GM23338 (cell line): ENCODE measurements around the gene OTOG. TPM values are rescaled to one million over a fixed set of nuclear protein-coding genes. Genes with fewer than 3 reads are reported as not detected.

Experiments
- ATAC-seq: fragments of 200-7000 bp; cut with Tn5 transposase; 3 replicates; pipeline ENCODE4 v1.9.1; 2020
- DNase-seq: peaks from one replicate; pipeline ENCODE4 v3.0.0-alpha.2; 2015; ENCODE audit warnings: low spot score
- H2AFZ ChIP-seq: fragments of 200-600 bp; sonication (generic); 2 replicates; pipeline ENCODE4 v1.8.0; 2016; ENCODE audit warnings: antibody characterized with exemption, mild to moderate bottlenecking, moderate library complexity
- H3F3A ChIP-seq: fragments of 200-600 bp; sonication (generic); replicated peaks from 2 replicates; pipeline ENCODE4 v1.8.0; 2017; ENCODE audit warnings: antibody characterized with exemption, mixed run types, low read depth
- H3K27ac ChIP-seq: fragments of 200-600 bp; sonication (generic); 2 replicates; pipeline ENCODE4 v1.6.1; 2016; ENCODE audit warnings: low read depth
- H3K27me3 ChIP-seq: fragments of 200-600 bp; sonication (generic); 2 replicates; pipeline ENCODE4 v1.8.0; 2016; ENCODE audit warnings: mild to moderate bottlenecking, mixed run types, moderate library complexity; ENCODE audit not compliant: insufficient read depth
- H3K36me3 ChIP-seq: fragments of 200-600 bp; sonication (generic); 2 replicates; pipeline ENCODE4 v1.8.0; 2016; ENCODE audit warnings: mild to moderate bottlenecking; ENCODE audit not compliant: insufficient read depth
- H3K4me1 ChIP-seq: fragments of 200-600 bp; sonication (generic); 2 replicates; pipeline ENCODE4 v1.8.0; 2016; ENCODE audit warnings: mild to moderate bottlenecking, moderate library complexity; ENCODE audit not compliant: insufficient read depth
- H3K4me2 ChIP-seq: fragments of 200-600 bp; sonication (generic); 2 replicates; pipeline ENCODE4 v1.7.1; 2017; ENCODE audit warnings: mixed run types
- H3K4me3 ChIP-seq: fragments of 200-600 bp; sonication (generic); 2 replicates; pipeline ENCODE4 v1.6.1; 2016; ENCODE audit warnings: mixed run types
- H3K79me2 ChIP-seq: fragments of 200-600 bp; sonication (generic); replicated peaks from 2 replicates; pipeline ENCODE4 v1.8.0; 2017; ENCODE audit warnings: mild to moderate bottlenecking; ENCODE audit not compliant: insufficient read depth
- H3K9me2 ChIP-seq: fragments of 200-600 bp; sonication (generic); 2 replicates; pipeline ENCODE4 v1.8.0; 2017; ENCODE audit not compliant: insufficient read depth
- H4K20me1 ChIP-seq: fragments of 200-600 bp; sonication (generic); replicated peaks from 2 replicates; pipeline ENCODE4 v1.8.0; 2017; ENCODE audit warnings: mild to moderate bottlenecking; ENCODE audit not compliant: insufficient read depth
- H3K27ac Mint-ChIP-seq: 2 replicates; pipeline ENCODE4 v1.8.0; 2020; ENCODE audit warnings: inconsistent platforms, mild to moderate bottlenecking, moderate library complexity, mixed read lengths
- H3K27me3 Mint-ChIP-seq: 3 replicates; pipeline ENCODE4 v1.8.0; 2022; ENCODE audit warnings: low read depth, mild to moderate bottlenecking, moderate library complexity, mixed read lengths, inconsistent platforms; ENCODE audit not compliant: insufficient read depth, poor library complexity
- H3K36me3 Mint-ChIP-seq: 3 replicates; pipeline ENCODE4 v1.8.0; 2021; ENCODE audit warnings: low read depth, mild to moderate bottlenecking, inconsistent platforms, moderate library complexity, mixed read lengths
- H3K4me1 Mint-ChIP-seq: 3 replicates; pipeline ENCODE4 v1.8.0; 2020; ENCODE audit warnings: mild to moderate bottlenecking, inconsistent platforms, mixed read lengths
- H3K4me3 Mint-ChIP-seq: 3 replicates; pipeline ENCODE4 v1.8.0; 2021; ENCODE audit warnings: moderate library complexity, mild to moderate bottlenecking, inconsistent platforms, mixed read lengths
- H3K9me3 Mint-ChIP-seq: 3 replicates; pipeline ENCODE4 v1.8.0; 2020; ENCODE audit warnings: moderate library complexity, mild to moderate bottlenecking, inconsistent platforms, mixed read lengths
- CREB1 ChIP-seq: fragments of 250-450 bp; sonication (Bioruptor Pico); IDR thresholded peaks from 2 replicates; pipeline ENCODE4 v1.5.0; 2020; ENCODE audit warnings: low read depth, mild to moderate bottlenecking, moderate library complexity
- EZH2 ChIP-seq: fragments of 200-600 bp; sonication (generic); IDR thresholded peaks from one replicate; pipeline ENCODE4 v1.8.0; 2017; ENCODE audit warnings: antibody characterized with exemption, mild to moderate bottlenecking, low read depth; ENCODE audit not compliant: unreplicated experiment
- EZH2phosphoT487 ChIP-seq: fragments of 200-600 bp; sonication (generic); IDR thresholded peaks from one replicate; pipeline ENCODE4 v1.8.1; 2018; ENCODE audit warnings: antibody characterized with exemption; ENCODE audit not compliant: unreplicated experiment
- JUNB ChIP-seq: IDR thresholded peaks from one replicate; pipeline ENCODE4 v1.6.1; 2016; ENCODE audit warnings: antibody characterized with exemption; ENCODE audit not compliant: unreplicated experiment
- NANOG ChIP-seq: IDR thresholded peaks from 2 replicates; pipeline ENCODE4 v1.6.1; 2016; ENCODE audit warnings: antibody characterized with exemption, borderline replicate concordance
- POLR2AphosphoS5 ChIP-seq: IDR thresholded peaks from 2 replicates; pipeline ENCODE4 v1.6.1; 2016; ENCODE audit warnings: antibody characterized with exemption, low read depth
- STAT1 ChIP-seq: IDR thresholded peaks from one replicate; pipeline ENCODE4 v1.6.1; 2016; ENCODE audit warnings: antibody characterized with exemption; ENCODE audit not compliant: unreplicated experiment
- ZNF114 ChIP-seq: fragments of 250-450 bp; sonication (Bioruptor Pico); IDR thresholded peaks from 2 replicates; pipeline ENCODE4 v1.5.0; 2020; ENCODE audit warnings: mild to moderate bottlenecking, moderate library complexity
- ZNF331 ChIP-seq: fragments of 250-450 bp; sonication (Bioruptor Pico); IDR thresholded peaks from 2 replicates; pipeline ENCODE4 v1.5.0; 2020; ENCODE audit warnings: low read depth, mild to moderate bottlenecking, moderate library complexity
- polyA plus RNA-seq: library from polyadenylated mRNA; unstranded; fragments of >200 nt; fragmentation: Nextera tagmentation; extraction: Ambion mirVana; gene quantifications from 2 replicates; pipeline ENCODE4 v1.2.1, GENCODE V29; 2016
- total RNA-seq: library from RNA; depleted of rRNA; stranded (reverse); fragments of >200 nt; shearing (Covaris generic); gene quantifications from 2 replicates; pipeline ENCODE4 v1.2.3, GENCODE V29; 2014
- TF ChIP-seq, protein P1 (sequence below), 2 experiments: fragments of 200-600 bp in 1 of 2; sonication (generic) in 1 of 2; conservative IDR thresholded peaks; 2 replicates each; pipeline versions ENCODE4 v1.5.1 to v1.6.1; 2016 to 2017; ENCODE audit warnings: antibody characterized with exemption in 2 of 2, low read depth in 2 of 2, mild to moderate bottlenecking in 2 of 2, moderate library complexity in 1 of 2
- TF ChIP-seq, protein P2 (sequence below): IDR thresholded peaks from one replicate; pipeline ENCODE4 v1.6.1; 2018; ENCODE audit warnings: antibody characterized with exemption; ENCODE audit not compliant: unreplicated experiment
- TF ChIP-seq, protein P3 (sequence below): IDR thresholded peaks from 2 replicates; pipeline ENCODE4 v1.6.1; 2016; ENCODE audit warnings: antibody characterized with exemption

Gene OTOG
- total and polyA plus RNA-seq, 2 experiments from 2014 or later: 0.40 to 0.52 TPM

DNA sequence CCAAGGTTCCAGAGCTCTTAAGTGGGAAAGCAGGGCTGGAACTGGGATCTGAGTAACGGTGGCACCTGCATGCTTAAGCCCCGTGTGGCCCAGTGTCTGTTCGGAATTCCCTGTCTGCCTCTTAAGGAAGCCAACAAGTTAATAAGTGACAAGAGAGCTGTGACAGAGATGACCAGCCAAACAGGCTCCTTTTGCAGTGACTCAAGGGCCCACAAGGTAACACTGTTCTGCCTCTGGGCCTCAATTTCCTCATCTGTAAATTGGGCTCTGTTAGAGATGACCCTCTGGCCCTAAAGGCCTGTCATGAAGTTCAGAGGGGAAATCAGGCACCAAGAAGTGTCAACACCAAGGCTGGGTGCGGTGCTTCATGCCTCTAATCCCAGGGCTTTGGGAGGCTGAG is 21.5 kb upstream of the OTOG start (continued):
- TF ChIP-seq ZNF114: no peak
- no peak for TF ChIP-seq EZH2
- TF ChIP-seq, protein P1, sequence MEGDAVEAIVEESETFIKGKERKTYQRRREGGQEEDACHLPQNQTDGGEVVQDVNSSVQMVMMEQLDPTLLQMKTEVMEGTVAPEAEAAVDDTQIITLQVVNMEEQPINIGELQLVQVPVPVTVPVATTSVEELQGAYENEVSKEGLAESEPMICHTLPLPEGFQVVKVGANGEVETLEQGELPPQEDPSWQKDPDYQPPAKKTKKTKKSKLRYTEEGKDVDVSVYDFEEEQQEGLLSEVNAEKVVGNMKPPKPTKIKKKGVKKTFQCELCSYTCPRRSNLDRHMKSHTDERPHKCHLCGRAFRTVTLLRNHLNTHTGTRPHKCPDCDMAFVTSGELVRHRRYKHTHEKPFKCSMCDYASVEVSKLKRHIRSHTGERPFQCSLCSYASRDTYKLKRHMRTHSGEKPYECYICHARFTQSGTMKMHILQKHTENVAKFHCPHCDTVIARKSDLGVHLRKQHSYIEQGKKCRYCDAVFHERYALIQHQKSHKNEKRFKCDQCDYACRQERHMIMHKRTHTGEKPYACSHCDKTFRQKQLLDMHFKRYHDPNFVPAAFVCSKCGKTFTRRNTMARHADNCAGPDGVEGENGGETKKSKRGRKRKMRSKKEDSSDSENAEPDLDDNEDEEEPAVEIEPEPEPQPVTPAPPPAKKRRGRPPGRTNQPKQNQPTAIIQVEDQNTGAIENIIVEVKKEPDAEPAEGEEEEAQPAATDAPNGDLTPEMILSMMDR (conservative IDR thresholded peaks at IDR 0.05; ENCODE audit: low read depth in 2 of 2): no peak

DNA sequence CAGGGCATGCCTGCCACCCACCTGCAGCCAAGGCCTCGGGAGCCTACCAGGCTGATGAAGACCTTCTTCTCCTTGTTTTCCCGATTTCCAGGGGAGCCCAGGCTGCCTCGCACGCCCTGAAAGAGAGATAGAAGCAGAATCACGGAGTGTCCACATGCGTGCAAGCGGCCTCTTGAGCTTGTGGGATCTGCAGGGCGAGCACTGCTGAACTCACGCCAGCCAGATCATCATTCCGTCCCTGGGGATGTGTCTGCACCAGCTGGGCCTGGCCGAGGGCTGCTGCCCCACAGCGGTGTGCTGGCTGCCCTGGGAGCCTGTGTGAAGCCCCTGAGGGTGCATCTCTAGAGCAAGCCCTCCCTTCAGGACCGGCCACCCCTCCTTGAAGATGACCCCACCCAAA is 20.7 kb upstream of the OTOG start:
- H2AFZ ChIP-seq: no peak overlapping the region
- Mint-ChIP-seq H3K36me3 (peaks cover 2% of the 10 kb centered on the region; the same call in 2 of the 3 replicates), H3K4me1 (no peaks in the 10 kb centered on the region; the same call in 1 of the 3 replicates), H3K9me3 (no peaks in the 10 kb centered on the region; the same call in 2 of the 3 replicates), H3K27me3 (peaks cover 7% of the 10 kb centered on the region), H3K27ac (no peak overlapping the region), H3K4me3 (no peak overlapping the region)
- no peaks in the 10 kb centered on the region for H3K36me3 ChIP-seq
- no peaks in the 10 kb centered on the region for H3K27me3 ChIP-seq
- H3K4me1 ChIP-seq: no peaks in the 10 kb centered on the region; the same call in 1 of the 2 replicates
- no peak for ATAC-seq
- H3K9me2 ChIP-seq: no peaks in the 10 kb centered on the region
- H3K79me2 ChIP-seq: no peaks in the 10 kb centered on the region
- DNase-seq: no peak
- no peak overlapping the region for H3K27ac ChIP-seq
- H3F3A ChIP-seq: no peaks in the 10 kb centered on the region
- H3K4me2 ChIP-seq: no peak overlapping the region
- no peaks in the 10 kb centered on the region for H4K20me1 ChIP-seq
- no peak overlapping the region for H3K4me3 ChIP-seq
- TF ChIP-seq EZH2 (no peak), EZH2phosphoT487 (no peak), JUNB (no peak), CREB1 (CRISPR knock-in tag) (no peak), NANOG (no peak), POLR2AphosphoS5 (no peak), ZNF114 (no peak), STAT1 (no peak), ZNF331 (CRISPR knock-in tag) (no peak)
- TF ChIP-seq, protein P1 (conservative IDR thresholded peaks at IDR 0.05; ENCODE audit: low read depth in 2 of 2): no peak
- TF ChIP-seq, protein P2, sequence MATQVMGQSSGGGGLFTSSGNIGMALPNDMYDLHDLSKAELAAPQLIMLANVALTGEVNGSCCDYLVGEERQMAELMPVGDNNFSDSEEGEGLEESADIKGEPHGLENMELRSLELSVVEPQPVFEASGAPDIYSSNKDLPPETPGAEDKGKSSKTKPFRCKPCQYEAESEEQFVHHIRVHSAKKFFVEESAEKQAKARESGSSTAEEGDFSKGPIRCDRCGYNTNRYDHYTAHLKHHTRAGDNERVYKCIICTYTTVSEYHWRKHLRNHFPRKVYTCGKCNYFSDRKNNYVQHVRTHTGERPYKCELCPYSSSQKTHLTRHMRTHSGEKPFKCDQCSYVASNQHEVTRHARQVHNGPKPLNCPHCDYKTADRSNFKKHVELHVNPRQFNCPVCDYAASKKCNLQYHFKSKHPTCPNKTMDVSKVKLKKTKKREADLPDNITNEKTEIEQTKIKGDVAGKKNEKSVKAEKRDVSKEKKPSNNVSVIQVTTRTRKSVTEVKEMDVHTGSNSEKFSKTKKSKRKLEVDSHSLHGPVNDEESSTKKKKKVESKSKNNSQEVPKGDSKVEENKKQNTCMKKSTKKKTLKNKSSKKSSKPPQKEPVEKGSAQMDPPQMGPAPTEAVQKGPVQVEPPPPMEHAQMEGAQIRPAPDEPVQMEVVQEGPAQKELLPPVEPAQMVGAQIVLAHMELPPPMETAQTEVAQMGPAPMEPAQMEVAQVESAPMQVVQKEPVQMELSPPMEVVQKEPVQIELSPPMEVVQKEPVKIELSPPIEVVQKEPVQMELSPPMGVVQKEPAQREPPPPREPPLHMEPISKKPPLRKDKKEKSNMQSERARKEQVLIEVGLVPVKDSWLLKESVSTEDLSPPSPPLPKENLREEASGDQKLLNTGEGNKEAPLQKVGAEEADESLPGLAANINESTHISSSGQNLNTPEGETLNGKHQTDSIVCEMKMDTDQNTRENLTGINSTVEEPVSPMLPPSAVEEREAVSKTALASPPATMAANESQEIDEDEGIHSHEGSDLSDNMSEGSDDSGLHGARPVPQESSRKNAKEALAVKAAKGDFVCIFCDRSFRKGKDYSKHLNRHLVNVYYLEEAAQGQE: no peak
- TF ChIP-seq, protein P3, sequence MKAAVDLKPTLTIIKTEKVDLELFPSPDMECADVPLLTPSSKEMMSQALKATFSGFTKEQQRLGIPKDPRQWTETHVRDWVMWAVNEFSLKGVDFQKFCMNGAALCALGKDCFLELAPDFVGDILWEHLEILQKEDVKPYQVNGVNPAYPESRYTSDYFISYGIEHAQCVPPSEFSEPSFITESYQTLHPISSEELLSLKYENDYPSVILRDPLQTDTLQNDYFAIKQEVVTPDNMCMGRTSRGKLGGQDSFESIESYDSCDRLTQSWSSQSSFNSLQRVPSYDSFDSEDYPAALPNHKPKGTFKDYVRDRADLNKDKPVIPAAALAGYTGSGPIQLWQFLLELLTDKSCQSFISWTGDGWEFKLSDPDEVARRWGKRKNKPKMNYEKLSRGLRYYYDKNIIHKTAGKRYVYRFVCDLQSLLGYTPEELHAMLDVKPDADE: no peak
